ENCODE measurements around the gene ADGRD1.

Gene ADGRD1

DNA sequence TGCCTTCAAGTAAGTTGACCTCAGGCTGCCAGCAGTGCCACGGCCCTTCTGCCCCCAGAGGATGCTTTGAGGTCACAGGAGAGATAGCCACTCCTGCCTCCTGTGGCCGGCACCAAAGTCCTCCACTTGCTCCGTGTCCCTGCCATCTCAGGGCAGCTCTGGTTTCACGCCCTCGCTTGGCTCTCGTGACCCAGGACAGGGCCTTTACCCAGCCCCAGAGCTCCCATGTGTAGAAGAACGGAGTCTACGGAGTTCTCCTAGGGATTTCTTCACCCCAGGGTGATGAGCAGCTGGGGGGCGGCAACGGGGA lies 178.1 kb downstream of the ADGRD1 start:
- Mint-ChIP-seq H3K27me3 (ENCODE audit: low read depth, poor library complexity) (peaks cover 21% of the 10 kb centered on the region), H3K9me3 (no peaks in the 10 kb centered on the region), H3K4me1 (peaks cover 28% of the 10 kb centered on the region), H3K36me3 (ENCODE audit: low read depth) (no peaks in the 10 kb centered on the region), H3K4me3 (no peak overlapping the region), H3K27ac (no peak overlapping the region)
- TF ChIP-seq, protein P1, sequence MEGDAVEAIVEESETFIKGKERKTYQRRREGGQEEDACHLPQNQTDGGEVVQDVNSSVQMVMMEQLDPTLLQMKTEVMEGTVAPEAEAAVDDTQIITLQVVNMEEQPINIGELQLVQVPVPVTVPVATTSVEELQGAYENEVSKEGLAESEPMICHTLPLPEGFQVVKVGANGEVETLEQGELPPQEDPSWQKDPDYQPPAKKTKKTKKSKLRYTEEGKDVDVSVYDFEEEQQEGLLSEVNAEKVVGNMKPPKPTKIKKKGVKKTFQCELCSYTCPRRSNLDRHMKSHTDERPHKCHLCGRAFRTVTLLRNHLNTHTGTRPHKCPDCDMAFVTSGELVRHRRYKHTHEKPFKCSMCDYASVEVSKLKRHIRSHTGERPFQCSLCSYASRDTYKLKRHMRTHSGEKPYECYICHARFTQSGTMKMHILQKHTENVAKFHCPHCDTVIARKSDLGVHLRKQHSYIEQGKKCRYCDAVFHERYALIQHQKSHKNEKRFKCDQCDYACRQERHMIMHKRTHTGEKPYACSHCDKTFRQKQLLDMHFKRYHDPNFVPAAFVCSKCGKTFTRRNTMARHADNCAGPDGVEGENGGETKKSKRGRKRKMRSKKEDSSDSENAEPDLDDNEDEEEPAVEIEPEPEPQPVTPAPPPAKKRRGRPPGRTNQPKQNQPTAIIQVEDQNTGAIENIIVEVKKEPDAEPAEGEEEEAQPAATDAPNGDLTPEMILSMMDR (IDR thresholded peaks at IDR 0.05), result no peak
- no peak for DNase-seq

DNA sequence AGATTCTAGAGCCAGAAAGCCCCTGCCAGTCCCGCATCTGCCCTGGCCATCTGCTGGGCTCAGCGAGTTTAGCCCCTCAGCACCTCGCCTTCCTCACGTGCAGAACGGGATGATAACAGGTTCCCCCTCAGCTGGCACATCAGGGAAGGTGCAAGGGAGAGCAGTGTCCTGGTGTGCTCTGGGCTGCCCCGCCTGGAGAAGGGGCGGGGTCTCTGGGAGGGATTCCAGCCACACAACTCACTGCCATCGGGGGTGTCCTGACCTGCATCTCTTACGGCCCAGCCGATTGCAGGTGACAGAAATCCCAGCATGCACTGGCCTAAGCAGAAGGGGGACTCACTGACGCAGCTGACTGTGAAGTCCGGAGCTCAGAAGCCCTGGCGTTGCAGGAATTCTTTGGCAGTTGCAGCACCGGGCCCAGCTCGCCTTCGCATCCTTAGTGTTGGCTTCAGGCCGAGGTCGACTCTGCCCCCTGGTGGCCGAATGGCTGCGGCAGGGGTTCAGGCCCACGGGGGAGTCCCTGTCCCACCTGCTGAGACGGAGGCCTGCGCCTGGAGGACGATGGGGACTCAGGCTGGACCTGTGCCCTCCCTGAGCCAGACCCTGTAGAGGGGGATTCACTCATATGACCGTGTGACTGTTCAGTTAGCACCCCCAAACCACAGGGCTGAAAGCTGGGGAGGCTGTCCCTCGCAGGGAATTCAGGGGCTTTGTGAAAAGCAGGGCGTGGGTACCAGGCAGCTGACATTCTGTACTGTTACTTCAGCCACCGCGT lies 178.6 kb downstream of the ADGRD1 start:
- Mint-ChIP-seq H3K36me3 (ENCODE audit: low read depth) (no peaks in the 10 kb centered on the region), H3K4me3 (no peak overlapping the region), H3K4me1 (peaks cover 33% of the 10 kb centered on the region), H3K27ac (no peak overlapping the region), H3K9me3 (no peaks in the 10 kb centered on the region), H3K27me3 (ENCODE audit: low read depth, poor library complexity) (peaks cover 22% of the 10 kb centered on the region)
- DNase-seq, result peak; percentile 96
- TF ChIP-seq, protein P1 (IDR thresholded peaks at IDR 0.05), result peak; percentile 93

GRCh38 chr12:131133015-131133905 lies 179.6 kb downstream of the ADGRD1 start:
- H3K27ac Mint-ChIP-seq, result no peak overlapping the region
- TF ChIP-seq, protein P1 (IDR thresholded peaks at IDR 0.05), result no peak

DNA sequence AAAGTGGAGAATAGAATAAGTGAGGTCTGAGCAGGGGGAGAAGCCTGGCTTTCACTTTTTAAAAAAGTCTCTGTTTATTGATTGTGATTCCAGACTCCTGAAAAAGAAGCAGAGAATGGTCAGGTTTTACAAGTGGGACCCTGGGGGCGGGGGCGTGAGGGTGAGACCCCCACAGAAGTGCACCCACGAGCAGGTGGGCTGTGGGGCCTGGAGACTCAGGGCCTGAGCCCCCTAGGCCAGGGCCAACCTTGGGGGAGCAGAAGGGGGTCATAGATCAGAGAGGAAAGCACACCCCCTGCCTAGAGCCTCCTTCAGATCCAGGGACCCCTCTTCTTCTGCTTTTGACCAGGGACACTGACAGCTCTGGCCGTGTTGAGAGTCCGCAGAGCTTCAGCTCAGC lies 180.3 kb downstream of the ADGRD1 start:
- TF ChIP-seq, protein P1 (IDR thresholded peaks at IDR 0.05), result no peak
- H3K4me1 Mint-ChIP-seq, result peaks cover 49% of the 10 kb centered on the region

More at GRCh38 chr12:131133015-131133905, 179.6 kb downstream of the ADGRD1 start:
- Mint-ChIP-seq H3K27me3 (ENCODE audit: low read depth, poor library complexity) (peaks cover 22% of the 10 kb centered on the region), H3K4me3 (no peak overlapping the region), H3K9me3 (no peaks in the 10 kb centered on the region), H3K4me1 (peaks cover 42% of the 10 kb centered on the region), H3K36me3 (ENCODE audit: low read depth) (no peaks in the 10 kb centered on the region)
- no peak for DNase-seq

GRCh38 chr12:131134523-131135310 lies 181.0 kb downstream of the ADGRD1 start:
- Mint-ChIP-seq H3K27me3 (ENCODE audit: low read depth, poor library complexity) (peaks cover 22% of the 10 kb centered on the region), H3K9me3 (no peaks in the 10 kb centered on the region), H3K27ac (no peak overlapping the region), H3K4me1 (peaks cover 50% of the 10 kb centered on the region), H3K36me3 (ENCODE audit: low read depth) (no peaks in the 10 kb centered on the region), H3K4me3 (no peak overlapping the region)
- DNase-seq, result no peak
- TF ChIP-seq, protein P1 (IDR thresholded peaks at IDR 0.05), result no peak

More for the DNA sequence above, 180.3 kb downstream of the ADGRD1 start:
- no peak overlapping the region for H3K4me3 Mint-ChIP-seq
- no peak for DNase-seq
- no peaks in the 10 kb centered on the region for H3K36me3 Mint-ChIP-seq (ENCODE audit: low read depth)
- no peaks in the 10 kb centered on the region for H3K9me3 Mint-ChIP-seq
- peaks cover 22% of the 10 kb centered on the region for H3K27me3 Mint-ChIP-seq (ENCODE audit: low read depth, poor library complexity)
- H3K27ac Mint-ChIP-seq, result no peak overlapping the region

Data from nephron progenitor cell (in vitro differentiated cells).